Colonic mucosa (tissue), 4 donors: ENCODE results near the gene PHACTR1. TPM values are rescaled to one million over a fixed set of nuclear protein-coding genes. Genes with fewer than 3 reads are reported as not detected.

Source experiments
- DNase-seq: peaks from one replicate; pipeline ENCODE4 v3.0.0-alpha.2; 2020
- H3K27ac ChIP-seq: fragments of 200-600 bp; one replicate; pipeline ENCODE4 v1.8.0; 2021
- H3K27me3 ChIP-seq: fragments of 200-600 bp; one replicate; pipeline ENCODE4 v1.8.0; 2021
- H3K36me3 ChIP-seq: fragments of 200-600 bp; one replicate; pipeline ENCODE4 v1.8.0; 2021
- H3K4me1 ChIP-seq: fragments of 200-600 bp; one replicate; pipeline ENCODE4 v1.8.0; 2021; ENCODE audit warnings: mild to moderate bottlenecking
- H3K4me3 ChIP-seq: fragments of 200-600 bp; one replicate; pipeline ENCODE4 v1.8.0; 2021
- H3K9ac ChIP-seq, 2 donors: one replicate each; pipeline ENCODE4 v1.7.0; 2013; ENCODE audit warnings: control low read depth in 2 of 2, low read depth in 2 of 2, low read length in 2 of 2
- H3K9me3 ChIP-seq: fragments of 200-600 bp; one replicate; pipeline ENCODE4 v1.8.0; 2021
- intact Hi-C: fragments of 100-400 bp; cut with DNase I; formaldehyde crosslinking; loops from one replicate; pipeline ENCODE4 v1.14.1; 2022
- total RNA-seq, 2 donors: library from RNA; stranded (reverse); fragmentation: NEBNext Ultra II Directional in 1 of 2; extraction: Animal tissue kit (Norgen Biotek cat#: 25700) in 1 of 2; gene quantifications; one replicate each; pipeline ENCODE4 v1.2.1, GENCODE V29; 2021
- TF ChIP-seq, protein P1 (sequence below): fragments of 200-600 bp; IDR thresholded peaks from one replicate; pipeline ENCODE4 v1.8.0; 2022; ENCODE audit warnings: antibody characterized with exemption, mild to moderate bottlenecking
- donor health status: healthy.
- donor health status: DM: no; HTN: no; CAD: no.
- donor health status: DM: no; HTN: no; CAD: no.

Gene PHACTR1
- total RNA-seq, 2 donors from 2014 or later: 1.7 to 2.2 TPM

GRCh38 chr6:12767016-12767415 is 50.4 kb downstream of the PHACTR1 start:
- H3K27ac ChIP-seq: no peak overlapping the region
- H3K9me3 ChIP-seq: no peaks in the 10 kb centered on the region
- H3K4me1 ChIP-seq: no peaks in the 10 kb centered on the region
- no peaks in the 10 kb centered on the region for H3K36me3 ChIP-seq
- H3K9ac ChIP-seq: no peak overlapping the region
- DNase-seq: no peak
- intact Hi-C loops: no loop called here
- no peak overlapping the region for H3K4me3 ChIP-seq
- no peaks in the 10 kb centered on the region for H3K27me3 ChIP-seq
- TF ChIP-seq, protein P1, sequence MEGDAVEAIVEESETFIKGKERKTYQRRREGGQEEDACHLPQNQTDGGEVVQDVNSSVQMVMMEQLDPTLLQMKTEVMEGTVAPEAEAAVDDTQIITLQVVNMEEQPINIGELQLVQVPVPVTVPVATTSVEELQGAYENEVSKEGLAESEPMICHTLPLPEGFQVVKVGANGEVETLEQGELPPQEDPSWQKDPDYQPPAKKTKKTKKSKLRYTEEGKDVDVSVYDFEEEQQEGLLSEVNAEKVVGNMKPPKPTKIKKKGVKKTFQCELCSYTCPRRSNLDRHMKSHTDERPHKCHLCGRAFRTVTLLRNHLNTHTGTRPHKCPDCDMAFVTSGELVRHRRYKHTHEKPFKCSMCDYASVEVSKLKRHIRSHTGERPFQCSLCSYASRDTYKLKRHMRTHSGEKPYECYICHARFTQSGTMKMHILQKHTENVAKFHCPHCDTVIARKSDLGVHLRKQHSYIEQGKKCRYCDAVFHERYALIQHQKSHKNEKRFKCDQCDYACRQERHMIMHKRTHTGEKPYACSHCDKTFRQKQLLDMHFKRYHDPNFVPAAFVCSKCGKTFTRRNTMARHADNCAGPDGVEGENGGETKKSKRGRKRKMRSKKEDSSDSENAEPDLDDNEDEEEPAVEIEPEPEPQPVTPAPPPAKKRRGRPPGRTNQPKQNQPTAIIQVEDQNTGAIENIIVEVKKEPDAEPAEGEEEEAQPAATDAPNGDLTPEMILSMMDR: no peak

DNA sequence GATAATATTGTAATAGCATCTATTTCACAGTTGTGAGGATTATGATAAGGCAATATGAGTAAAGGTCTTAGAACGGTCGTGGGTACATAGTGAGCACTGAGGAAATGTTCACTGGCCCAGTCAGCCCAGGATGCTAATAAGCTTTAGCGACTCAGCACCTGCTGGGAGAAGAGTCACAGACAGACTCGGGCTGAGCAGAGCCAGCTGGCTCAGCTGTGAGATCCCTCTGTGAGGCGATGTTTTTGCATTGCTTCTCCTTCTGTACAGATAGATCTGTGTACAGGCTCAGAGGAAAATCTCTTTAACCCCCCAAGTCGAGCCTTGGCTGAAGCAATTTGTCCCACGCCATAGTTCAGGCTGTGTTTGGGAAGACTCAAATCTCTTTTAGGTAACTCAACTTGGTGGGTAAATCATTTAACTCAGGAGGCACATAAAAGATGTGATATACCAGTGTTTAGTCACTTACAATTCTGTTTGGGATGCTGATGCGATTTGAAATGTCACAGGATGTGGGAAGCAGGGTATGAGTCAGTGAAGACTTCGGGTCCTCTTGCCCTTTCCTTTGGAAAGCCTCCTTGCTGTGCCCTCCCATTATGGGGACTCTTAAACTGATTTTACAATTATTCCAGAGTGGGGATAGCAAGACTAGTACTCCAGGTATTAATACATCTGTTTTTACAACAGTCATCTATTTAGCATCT is 53.1 kb downstream of the PHACTR1 start:
- Histone ChIP-seq H3K27ac (no peak overlapping the region), H3K9me3 (no peaks in the 10 kb centered on the region), H3K9ac (no peak overlapping the region), H3K4me3 (no peak overlapping the region), H3K27me3 (no peaks in the 10 kb centered on the region), H3K4me1 (no peaks in the 10 kb centered on the region), H3K36me3 (no peaks in the 10 kb centered on the region)
- TF ChIP-seq, protein P1: no peak
- intact Hi-C loops: no loop called here
- no peak for DNase-seq

GRCh38 chr6:12772416-12772815 is 55.8 kb downstream of the PHACTR1 start:
- intact Hi-C loops: no loop called here
- TF ChIP-seq, protein P1: no peak

DNA sequence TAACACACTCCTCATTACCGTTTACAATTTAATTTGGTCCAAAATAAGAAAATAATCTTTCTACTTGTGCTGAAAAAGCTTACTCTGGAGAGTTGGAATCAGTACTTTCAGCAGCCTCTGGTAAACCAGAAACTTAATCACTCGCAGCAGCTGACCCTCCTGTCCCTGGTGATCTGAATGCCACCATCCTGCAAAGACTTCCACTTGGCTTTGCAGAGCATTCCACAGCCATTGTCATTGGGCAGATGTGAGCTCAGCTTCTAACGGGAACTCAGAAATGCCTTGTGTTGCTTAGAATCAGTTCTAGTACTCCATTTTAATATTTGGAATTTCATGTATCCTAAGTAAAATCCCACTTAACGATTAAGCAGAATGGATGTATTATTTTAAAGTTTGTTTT is 59.7 kb downstream of the PHACTR1 start:
- Histone ChIP-seq H3K27me3 (no peaks in the 10 kb centered on the region), H3K4me1 (no peaks in the 10 kb centered on the region), H3K9me3 (no peaks in the 10 kb centered on the region), H3K9ac (no peak overlapping the region), H3K27ac (no peak overlapping the region), H3K36me3 (no peaks in the 10 kb centered on the region), H3K4me3 (no peak overlapping the region)
- TF ChIP-seq, protein P1: no peak
- no peak for DNase-seq
- intact Hi-C loops: no loop called here

More at GRCh38 chr6:12772416-12772815, 55.8 kb downstream of the PHACTR1 start:
- no peak for DNase-seq
- no peak overlapping the region for H3K27ac ChIP-seq
- H3K9ac ChIP-seq: no peak overlapping the region
- H3K4me3 ChIP-seq: no peak overlapping the region
- H3K9me3 ChIP-seq: no peaks in the 10 kb centered on the region
- no peaks in the 10 kb centered on the region for H3K4me1 ChIP-seq
- H3K36me3 ChIP-seq: no peaks in the 10 kb centered on the region
- H3K27me3 ChIP-seq: no peaks in the 10 kb centered on the region

DNA sequence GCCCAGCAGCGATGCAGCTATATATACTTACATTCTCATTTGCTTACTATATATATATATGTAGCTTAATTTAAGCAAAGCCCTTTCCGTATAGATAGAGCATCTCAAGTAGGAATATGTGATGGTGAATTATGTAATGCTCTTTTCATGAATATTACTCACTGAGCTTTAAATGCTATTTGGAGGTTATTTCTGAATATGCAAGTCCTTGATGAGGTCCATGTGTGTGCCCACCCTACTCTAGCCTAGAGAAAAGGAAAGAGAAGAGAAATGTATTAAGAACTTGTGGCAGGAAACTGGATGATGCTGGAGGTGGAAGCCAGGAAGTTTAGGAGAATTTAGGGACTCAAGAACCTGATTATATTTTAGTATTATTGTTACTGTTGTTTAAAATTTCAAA is 63.2 kb downstream of the PHACTR1 start:
- no peak for DNase-seq
- Histone ChIP-seq H3K27me3 (no peaks in the 10 kb centered on the region), H3K9me3 (no peaks in the 10 kb centered on the region)

More for the DNA sequence above, 63.2 kb downstream of the PHACTR1 start:
- Histone ChIP-seq H3K4me1 (no peaks in the 10 kb centered on the region), H3K4me3 (no peak overlapping the region), H3K9ac (no peak overlapping the region), H3K36me3 (no peaks in the 10 kb centered on the region), H3K27ac (no peak overlapping the region)
- TF ChIP-seq, protein P1: no peak
- intact Hi-C loops: no loop called here
